GM11168 (cell line): ENCODE results near the gene CDHR5.

Experiments used
- in situ Hi-C: fragments of 300-500 bp; cut with MboI; formaldehyde crosslinking; loops from one replicate; pipeline ENCODE4 v1.12.0; 2022; ENCODE audit warnings: low sequenced_read_pairs; ENCODE audit not compliant: unreplicated experiment

The CDHR5 gene

DNA sequence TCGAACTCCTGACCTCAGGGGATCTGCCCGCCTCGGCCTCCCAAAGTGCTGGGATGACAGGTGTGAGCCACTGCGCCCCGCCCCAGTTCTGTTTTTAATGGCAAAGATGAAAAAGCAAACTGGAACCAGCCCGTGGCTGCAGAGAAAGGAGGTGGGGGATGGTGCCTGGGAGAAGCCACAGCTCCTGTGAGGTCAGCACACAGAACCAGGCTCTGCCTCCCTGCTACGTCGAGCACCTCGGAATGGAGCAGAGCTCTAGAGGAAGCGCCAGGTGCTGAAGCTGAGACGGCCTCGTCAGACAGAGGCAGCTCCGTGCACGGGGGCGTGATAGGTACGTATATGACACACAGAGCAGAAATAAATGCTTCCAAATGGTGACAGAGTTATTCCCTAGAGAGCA, 20.8 kb upstream of the CDHR5 start:
- in situ Hi-C loops = no loop called here

- in situ Hi-C loops = no loop called here
These were observed 19.3 kb upstream of the CDHR5 start for GRCh38 chr11:643849-644738.

GRCh38 chr11:643366-643765, 18.6 kb upstream of the CDHR5 start:
- in situ Hi-C loops = no loop called here

DNA sequence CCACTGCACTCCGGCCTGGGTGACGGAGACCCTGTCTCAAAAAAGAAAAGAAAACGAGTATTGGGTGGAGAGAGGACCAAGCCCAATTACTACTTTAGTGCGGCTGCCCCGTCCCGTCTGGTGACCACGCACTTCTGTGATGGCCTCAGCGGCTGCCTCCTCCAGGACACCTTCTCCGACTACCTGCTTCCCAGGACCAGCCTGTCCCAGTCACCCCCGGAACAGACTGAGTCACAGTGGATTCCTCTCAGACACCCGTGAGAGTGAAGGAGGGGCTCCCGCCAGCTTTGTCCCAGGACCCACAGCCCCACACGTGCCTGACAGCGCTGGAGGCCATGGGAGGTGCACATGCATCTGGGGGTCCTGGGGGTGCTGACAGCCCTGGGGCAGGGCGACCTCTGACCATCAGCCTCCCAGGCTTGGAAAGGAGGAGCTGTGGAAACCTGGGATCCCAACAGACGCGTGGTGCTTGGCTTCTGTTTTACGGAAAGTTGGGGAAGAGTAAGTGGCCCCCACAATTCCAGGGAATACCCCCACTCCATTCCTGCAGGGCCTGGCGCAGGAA, 17.1 kb upstream of the CDHR5 start:
- in situ Hi-C loops = no loop called here

DNA sequence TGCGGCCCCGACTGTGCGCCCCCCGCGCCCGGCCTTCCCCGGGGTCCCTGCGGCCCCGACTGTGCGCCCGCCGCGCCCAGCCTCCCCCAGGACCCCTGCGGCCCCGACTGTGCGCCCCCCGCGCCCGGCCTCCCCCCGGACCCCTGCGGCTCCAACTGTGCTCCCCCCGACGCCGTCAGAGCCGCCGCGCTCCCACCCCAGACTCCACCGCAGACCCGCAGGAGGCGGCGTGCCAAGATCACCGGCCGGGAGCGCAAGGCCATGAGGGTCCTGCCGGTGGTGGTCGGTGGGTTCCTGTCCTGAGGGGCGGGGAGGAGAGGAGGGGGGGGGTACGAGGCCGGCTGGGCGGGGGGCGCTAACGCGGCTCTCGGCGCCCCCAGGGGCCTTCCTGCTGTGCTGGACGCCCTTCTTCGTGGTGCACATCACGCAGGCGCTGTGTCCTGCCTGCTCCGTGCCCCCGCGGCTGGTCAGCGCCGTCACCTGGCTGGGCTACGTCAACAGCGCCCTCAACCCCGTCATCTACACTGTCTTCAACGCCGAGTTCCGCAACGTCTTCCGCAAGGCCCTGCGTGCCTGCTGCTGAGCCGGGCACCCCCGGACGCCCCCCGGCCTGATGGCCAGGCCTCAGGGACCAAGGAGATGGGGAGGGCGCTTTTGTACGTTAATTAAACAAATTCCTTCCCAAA, 15.4 kb upstream of the CDHR5 start:
- in situ Hi-C loops = no loop called here

- in situ Hi-C loops = no loop called here
These were observed 14.7 kb upstream of the CDHR5 start for GRCh38 chr11:639332-639955.

GRCh38 chr11:638631-639331, 14.0 kb upstream of the CDHR5 start:
- in situ Hi-C loops = no loop called here

DNA sequence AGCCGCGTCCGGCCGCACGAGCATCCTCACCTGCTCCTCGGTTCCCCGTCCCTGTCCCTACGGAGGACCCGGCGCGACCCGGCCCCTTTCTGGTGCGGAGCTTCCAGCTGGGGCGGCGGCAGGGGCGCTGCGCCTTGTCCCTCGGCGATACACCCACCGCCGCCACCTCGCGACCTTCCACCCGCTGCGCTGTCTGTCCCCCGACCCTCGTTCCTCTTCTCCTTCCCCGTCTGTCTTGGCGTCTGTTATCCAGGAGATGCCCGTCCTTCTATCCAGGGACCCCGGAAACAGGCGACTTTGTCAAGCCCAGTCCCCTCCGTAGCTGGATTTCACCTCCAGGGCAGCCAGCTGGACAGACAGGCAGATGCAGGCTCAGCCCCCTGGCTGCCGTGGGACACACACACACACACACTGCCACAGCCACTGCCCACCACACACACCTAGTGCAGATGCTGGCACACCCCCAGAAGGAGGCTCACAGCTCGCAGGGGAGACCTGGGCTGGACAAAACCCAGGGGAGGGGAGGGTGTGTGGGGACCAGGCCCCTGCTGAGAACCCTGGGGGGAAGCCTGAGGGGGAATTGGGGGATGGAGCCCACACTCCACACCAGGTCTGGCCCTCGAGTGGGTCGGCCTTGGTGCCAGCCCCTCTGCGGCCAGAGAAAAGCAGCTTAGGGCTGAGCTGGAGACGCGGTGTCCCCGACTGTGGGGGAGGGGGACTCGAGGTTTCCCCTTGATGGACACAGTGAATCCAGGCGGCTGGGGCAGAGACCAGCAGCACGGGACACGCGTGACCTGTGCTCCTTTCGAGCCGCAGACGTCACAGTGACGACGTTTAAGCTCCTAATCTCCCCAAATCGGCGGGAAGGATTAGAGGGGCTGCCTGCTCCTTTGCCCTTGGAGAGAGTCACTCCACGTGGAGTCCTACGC, 13.1 kb upstream of the CDHR5 start:
- in situ Hi-C loops = no loop called here

DNA sequence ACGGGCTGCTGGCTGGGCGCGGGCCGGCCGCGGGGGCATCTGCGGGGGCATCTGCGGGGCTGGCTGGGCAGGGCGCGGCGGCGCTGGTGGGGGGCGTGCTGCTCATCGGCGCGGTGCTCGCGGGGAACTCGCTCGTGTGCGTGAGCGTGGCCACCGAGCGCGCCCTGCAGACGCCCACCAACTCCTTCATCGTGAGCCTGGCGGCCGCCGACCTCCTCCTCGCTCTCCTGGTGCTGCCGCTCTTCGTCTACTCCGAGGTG, 12.5 kb upstream of the CDHR5 start:
- in situ Hi-C loops = no loop called here

DNA sequence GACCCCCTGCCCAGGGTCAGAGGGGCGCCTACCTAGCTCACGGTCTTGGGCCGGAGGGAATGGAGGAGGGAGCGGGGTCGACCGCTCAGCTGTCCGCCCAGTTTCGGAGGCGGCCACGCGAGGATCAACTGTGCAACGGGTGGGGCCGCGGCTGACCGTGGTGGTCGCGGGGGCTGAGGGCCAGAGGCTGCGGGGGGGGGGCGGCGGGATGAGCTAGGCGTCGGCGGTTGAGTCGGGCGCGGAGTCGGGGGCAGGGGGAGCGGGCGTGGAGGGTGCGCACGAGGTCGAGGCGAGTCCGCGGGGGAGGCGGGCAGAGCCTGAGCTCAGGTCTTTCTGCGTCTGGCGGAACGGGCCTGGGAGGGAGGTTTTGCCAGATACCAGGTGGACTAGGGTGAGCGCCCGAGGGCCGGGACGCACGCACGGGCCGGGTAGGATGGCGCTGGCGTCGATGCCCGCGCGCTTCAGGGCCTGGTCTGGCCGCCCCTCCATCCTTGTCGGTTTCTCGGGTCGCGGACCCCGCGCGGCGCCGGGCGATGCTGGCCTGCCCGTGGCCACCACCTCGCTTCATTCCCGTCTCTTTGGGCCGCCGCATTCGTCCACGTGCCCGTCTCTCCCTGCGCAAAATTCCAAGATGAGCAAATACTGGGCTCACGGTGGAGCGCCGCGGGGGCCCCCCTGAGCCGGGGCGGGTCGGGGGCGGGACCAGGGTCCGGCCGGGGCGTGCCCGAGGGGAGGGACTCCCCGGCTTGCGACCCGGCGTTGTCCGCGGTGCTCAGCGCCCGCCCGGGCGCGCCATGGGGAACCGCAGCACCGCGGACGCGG, 12.0 kb upstream of the CDHR5 start, which contains the start of gene DRD4:
DRD4 (plus strand) TSS at position 759 of the 822 bp plus-strand sequence; CDS start at position 795, 36 bp downstream.
- in situ Hi-C loops = no loop called here

DNA sequence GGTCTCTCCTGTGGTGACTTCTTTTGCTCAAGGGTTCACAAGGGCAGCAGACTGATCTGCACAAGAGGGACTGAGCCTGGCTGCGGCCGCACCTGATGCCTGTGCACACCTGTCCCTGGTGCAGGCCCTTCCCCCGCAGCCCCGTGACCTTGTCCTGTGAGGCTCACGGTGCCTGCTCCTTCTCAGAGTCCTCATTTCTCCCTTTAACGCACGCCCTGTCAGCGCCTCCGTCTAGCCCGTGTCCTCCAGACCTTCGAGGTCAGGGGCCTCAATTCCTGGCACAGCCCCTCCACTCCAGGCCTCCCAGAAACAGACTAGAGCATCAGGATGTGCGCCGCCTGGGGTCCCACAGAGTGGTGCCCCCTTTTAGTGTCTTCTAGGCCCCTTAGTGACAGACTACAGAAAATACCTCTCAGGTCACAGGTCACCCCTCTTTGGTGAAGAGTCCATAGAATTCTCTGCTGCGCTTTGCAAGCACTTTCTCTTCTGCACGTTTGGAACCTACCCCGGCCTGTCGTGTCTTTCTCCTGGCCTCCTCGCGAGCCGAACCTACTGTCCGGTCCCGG, 11.3 kb upstream of the CDHR5 start:
- in situ Hi-C loops = no loop called here

DNA sequence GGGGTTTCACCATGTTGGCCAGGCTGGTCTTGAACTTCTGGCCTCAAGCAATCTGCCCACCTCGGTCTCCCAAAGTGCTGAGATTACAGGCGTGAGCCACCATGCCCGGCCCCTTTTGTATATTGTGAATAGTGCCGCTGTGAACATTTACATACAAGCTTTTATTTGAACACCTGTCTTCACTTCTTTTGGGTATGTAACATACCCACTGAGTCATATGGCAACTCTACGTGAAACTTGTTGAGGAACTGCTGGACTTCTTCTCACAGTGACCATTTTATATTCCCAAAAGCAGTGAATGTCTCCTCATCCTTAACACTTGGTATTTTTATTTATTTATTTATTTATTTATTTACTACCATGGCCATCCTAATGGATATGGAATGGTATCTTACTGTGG, 6.1 kb upstream of the CDHR5 start:
- in situ Hi-C loops = no loop called here

GRCh38 chr11:629237-629583, 4.5 kb upstream of the CDHR5 start:
- in situ Hi-C loops = no loop called here

DNA sequence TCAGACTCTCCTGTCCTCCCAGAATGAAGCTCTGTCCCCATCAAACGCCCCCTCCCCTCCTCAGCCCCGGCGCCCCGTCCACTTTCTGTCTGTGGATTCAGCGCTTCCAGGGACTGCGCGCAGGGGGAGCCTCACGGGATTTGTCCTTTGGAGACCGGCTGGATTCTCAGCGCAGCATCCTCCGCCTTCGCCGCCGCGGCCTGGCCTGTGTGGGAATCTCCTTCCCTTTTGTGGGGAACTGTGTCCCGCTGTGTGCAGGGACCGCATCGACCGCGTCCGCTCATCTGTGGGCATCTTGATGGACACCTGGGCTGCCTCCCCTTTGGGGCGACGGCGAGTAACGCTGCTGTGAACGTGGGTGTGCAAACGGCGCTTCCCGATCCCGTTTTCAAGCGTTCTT, 3.3 kb upstream of the CDHR5 start:
- in situ Hi-C loops = no loop called here

DNA sequence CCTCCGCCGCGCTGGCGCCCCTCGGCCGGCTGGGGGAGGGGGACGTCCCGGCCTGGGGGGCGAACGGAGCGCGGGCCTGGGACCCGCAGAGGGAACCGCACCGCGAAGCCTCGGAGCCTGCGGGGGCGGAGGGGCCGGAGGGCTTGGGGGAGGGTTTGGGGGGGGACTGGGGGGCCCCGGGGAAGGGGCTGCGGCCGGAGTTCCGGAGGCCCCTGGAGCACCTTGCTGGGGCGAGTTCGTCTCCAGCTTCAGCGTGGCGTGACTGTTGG, 2.5 kb upstream of the CDHR5 start:
- in situ Hi-C loops = no loop called here

DNA sequence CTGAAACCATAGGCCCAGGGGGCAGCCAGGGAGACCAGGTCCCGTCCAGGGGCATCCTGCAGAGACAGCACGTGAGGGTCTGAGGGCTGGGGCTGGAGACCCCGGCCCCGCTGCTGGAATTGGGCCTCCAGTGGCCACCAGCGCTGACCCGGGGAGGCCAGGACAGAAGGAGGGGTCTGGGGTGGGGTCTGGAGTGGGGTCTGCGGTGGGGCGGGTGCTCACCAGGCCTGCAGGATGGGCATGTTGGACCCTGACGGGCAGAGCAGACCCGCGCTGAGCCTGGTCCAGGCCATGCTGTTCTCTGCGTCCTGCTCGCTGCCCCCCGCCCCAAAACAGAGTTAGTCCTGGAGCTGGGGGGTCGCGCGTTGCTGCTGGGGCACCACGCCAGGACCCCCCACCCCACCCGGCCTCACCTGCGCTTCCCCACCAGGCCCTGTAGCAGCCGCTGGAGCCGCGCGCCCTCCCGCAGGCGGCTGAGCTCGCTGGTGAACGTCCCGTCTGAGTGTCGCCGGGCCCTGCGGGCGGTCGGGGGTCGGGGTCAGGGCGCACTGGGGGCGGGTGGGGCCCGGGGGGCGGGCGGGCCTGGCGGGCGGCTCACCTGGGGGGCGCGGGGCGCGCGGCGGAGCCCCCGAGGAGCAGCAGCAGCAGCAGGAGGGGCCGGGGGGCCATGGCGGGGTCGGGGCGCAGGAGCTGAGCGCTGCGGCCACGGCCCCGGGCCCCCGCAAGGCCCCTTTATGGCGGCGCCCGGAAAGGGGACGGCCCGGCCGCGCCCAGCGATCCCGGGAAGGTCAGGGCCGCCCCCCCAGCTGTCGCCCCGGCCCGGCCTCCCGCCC, 1.9 kb upstream of the CDHR5 start, which contains the start of gene SCT:
SCT (minus strand) TSS at position 707 of the 833 bp plus-strand sequence; CDS start at position 669, 38 bp downstream.
- in situ Hi-C loops = no loop called here

DNA sequence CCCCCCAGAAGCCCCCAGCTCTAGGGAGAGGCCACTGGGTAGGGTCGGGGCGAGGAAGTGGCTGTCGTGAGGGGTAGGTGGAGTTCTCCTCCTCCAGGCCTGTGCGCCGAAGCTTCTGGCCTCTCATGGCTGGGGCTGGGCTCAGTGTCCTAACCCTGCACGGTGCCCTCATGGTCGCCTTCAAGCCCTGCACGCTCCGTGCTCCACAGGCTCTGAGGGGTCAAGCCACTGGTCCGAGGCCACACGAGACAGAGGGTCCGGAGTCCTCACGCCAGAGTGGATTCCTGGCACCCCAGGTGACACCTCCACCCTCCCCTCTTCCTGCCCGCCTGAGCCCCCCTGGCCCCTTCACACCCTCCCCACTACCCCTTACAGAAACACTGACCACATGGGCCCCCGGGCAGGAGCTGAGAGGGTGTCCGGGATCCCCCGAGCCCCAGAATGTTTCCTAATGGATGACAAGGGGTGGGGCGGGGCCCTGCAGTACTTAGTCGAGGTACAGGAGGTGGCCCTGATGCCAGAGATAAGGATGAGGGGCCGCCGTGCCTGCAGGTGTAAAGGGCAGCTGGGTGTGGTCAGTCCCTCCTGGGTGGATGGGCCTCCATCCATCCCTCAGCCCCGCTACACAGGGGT, 997 bp upstream of the CDHR5 start:
- in situ Hi-C loops = no loop called here
